HG02678 (cell line): ENCODE measurements around the gene HSPA12B.

Experiments
- ATAC-seq: cut with Tn5 transposase; IDR thresholded peaks from one replicate; pipeline ENCODE4 v1.9.1; 2021; ENCODE audit warnings: mild to moderate bottlenecking, moderate library complexity; ENCODE audit not compliant: unreplicated experiment

Gene HSPA12B

DNA sequence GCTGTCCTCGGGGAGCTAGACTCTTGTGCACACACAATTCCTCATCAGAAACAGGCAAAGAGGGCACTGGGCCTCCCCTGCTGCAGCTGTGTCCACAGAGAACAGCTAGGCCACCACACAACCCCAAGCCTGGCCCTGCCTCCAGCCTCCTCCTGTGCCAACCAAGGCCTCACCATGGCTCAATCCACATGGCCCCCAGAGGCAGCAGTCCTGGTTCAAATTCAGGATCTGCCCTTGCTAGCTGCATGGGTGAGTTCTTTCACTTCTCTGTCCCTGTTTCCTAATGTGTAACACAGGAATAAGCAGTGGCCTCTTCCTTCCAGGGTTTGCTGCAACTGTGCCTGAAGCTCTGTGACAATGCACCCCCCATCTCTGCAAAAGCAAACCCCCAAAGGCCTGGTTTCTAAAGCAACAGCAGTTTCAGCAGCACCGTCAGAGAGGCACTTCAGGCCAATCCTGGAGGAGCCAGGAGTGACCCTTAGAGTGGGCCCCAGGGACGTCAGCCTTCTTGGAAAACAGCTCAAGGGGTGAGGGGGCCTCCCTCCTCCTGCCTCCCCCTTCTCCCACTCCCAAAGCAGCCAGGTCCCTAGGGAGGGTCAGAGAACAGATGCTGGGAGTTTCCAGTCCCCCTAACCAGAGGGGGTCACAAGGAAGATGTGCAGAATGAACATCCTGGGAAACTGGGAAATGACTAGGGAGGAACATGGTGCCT, 32.8 kb downstream of the HSPA12B start:
- no peak for ATAC-seq

- ATAC-seq, result no peak
Observed at GRCh38 chr20:3766422-3767109, 34.1 kb downstream of the HSPA12B start.

- ATAC-seq, result no peak
Observed at GRCh38 chr20:3767110-3767426, 34.6 kb downstream of the HSPA12B start.

GRCh38 chr20:3767427-3768341, 35.2 kb downstream of the HSPA12B start, which contains the start of gene ADISSP:
Gene ADISSP, minus strand, starts transcription at chr20:3767753. Its CDS starts 7,653 bp downstream, at chr20:3760100.
- ATAC-seq, result peak; percentile 96

DNA sequence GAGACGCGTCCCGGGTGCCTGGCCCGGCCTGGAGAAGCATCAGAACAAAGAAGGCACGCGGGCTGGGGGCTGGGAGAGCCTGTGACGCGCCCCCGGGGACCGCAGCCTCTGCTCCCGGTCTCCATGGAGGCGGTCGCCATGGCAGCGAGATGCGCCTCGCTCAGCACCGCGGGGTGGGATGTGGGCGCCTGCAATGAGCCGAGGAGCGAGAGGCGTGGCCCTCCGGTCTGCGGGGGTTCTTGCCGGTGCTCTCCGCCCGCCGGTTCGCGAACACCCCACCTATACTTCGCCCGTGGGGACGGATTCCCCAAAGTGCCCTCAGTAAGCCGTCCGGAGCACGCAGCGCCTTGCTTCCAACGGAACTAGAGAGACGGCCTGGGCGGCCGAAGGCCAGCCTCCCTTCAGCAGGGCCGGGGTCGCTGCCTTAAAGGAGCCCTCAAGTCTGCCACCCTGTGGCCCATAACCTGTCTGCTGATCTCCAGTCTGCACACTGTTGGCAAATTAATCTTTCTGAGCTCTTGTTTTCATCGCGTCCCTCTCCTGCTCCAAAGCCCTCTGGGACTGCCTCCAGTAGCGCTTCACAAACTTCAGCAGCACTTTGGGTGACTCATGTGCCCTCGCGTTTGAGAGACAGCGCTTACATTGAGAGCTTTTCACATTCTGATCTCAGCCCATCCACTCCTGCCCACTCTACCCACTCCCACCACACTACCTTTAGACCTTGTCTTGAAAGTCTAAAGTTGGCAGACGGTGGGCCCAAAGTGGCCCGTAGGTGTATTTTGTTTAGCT, 36.1 kb downstream of the HSPA12B start:
- peak; percentile 31 for ATAC-seq

DNA sequence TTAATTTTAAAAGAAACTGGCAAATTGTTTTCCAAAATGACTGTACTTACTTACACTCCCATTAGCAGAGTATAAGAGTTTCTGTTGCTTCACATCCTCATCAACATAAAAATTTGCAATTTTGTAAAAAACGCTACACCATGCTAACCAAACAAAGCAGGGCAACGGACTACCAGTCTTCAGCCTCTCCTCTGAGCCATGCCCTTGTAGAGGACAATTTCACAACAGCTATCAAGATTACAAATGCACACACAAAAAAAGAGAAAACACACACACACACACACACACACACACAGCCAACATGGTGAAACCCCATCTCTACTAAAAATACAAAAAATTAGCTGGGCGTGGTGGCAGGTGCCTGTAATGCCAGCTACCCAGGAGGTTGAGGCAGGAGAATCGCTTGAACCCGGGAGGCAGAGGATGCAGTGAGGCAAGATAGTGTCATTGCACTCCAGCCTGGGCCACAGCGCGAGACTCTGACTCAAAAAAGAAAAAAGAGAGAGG, 39.1 kb downstream of the HSPA12B start:
- no peak for ATAC-seq

- no peak for ATAC-seq
Observed at GRCh38 chr20:3775457-3776108, 43.1 kb downstream of the HSPA12B start.

- no peak for ATAC-seq
Observed at GRCh38 chr20:3777381-3777715, 44.9 kb downstream of the HSPA12B start.

GRCh38 chr20:3777716-3778629, 45.5 kb downstream of the HSPA12B start:
- ATAC-seq, result no peak

GRCh38 chr20:3778976-3779375, 46.5 kb downstream of the HSPA12B start:
- ATAC-seq, result no peak

DNA sequence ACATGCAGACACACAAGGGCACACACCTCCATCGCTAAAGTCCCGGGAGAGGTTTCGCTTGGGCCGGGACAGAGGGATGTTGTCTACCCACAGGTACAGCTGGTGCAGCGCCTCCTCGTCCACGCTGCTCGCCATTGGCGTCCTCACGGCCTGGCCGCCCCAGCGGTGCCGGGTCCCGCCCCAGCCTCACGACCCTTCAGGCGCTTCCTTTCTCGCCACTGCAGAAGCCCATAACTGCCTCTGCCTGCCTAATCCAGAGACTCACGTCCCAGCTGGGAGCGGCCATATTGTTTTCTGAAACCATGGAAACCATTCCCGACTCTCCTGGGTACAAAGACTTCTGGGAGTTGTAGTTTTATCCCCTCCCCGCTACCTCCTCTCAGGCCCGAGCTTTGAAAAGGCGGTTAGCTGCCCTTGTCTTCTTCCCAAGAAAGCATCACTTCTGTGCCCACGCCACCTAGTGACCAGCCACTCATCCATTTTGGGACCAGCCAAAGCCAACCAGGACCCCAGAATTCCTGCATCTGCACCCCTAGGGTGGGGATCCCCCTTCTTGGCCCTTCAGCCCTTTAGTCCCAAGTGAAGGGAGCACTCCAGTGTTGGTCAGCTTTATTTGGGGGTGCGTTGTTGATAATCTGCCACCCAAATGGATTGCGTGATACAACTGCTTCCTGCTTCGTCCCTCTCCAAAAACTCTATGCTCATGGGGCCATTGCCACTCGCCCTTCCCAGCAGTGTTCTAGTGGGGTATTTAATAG, 48.8 kb downstream of the HSPA12B start, which contains the start of gene SPEF1:
TSS of gene SPEF1 (minus strand) at position 296 of the 758 bp plus-strand sequence. CDS start at position 135, 161 bp downstream.
- ATAC-seq, result peak; percentile 67

- no peak for ATAC-seq
Observed at GRCh38 chr20:3782597-3782996, 50.1 kb downstream of the HSPA12B start.

DNA sequence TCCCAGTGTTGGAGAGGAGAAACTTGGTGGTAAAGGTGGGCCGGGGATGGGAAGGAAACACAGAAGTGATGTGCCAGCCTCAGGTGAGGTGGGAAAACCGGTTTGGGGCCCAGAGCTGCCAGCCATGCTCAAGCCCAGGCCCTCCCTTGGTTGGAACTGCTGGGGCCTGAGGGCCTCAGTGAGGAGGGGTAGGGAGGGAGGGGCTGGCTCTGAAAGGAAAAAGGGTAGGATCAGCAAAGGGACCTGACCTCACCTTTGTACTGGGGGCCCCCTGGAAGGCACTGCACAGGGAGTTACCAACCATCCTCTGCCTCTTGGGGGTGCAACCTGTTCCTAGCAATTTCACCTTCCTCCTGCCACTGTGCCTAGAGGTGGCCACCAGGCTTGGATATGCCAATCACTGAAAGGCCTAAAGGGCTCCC, 50.6 kb downstream of the HSPA12B start:
- no peak for ATAC-seq

GRCh38 chr20:3783511-3784195, 51.2 kb downstream of the HSPA12B start:
- ATAC-seq, result no peak

- ATAC-seq, result no peak
Observed at GRCh38 chr20:3784216-3784853, 51.9 kb downstream of the HSPA12B start.

DNA sequence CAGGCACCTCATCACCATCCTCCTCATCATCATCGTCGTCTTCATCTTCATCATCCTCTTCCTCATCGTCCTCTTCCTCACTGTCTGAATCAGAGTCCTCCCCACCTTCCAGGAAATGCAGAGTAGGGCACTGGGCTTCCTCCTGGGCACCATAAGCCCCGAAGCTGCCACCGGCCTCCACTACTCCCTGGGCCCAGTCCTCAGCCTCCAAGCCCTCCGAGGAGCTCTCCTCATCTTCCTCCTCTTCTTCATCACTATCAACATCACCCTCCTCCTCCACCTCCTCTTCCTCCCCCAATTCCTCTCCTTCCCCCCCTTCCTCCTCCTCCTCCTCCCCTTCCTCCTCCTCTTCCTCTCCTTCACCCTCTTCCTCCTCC, 52.4 kb downstream of the HSPA12B start:
- ATAC-seq, result no peak
